HepG2 (cell line): ENCODE measurements around the gene XKR7. TPM values are rescaled to one million over a fixed set of nuclear protein-coding genes. Genes with fewer than 3 reads are reported as not detected.

Experiments used
- ATAC-seq: fragments of 200-7000 bp; cut with Tn5 transposase; 3 replicates; pipeline ENCODE4 v1.9.1; 2020; ENCODE audit warnings: mild to moderate bottlenecking, moderate library complexity
- BruUV-seq: library from RNA; stranded (reverse); fragments of 400-500 nt; replicated peaks from 2 replicates; lab custom pipeline; 2021; lab: Mats Ljungman, UMichigan
- CTCF ChIA-PET: fragments of 300-600 bp; formaldehyde crosslinking; extraction: SDS; loops from one replicate; lab custom pipeline; 2021; ENCODE audit warnings: low total read pairs, inconsistent platforms, low intra/inter-chr PET ratio; lab: Yijun Ruan, JAX
- POLR2A ChIA-PET: fragments of 350-600 bp; sonication (Branson Sonifier 250); formaldehyde crosslinking; loops from one replicate; lab custom pipeline; 2020; ENCODE audit warnings: antibody characterized with exemption, inconsistent platforms; lab: Yijun Ruan, JAX
- DNase-seq: peaks from one replicate; pipeline ENCODE4 v3.0.0-alpha.2; 2015; ENCODE audit warnings: low spot score
- FAIRE-seq: peaks from 3 replicates; lab custom pipeline; 2011; peaks lifted over from hg19 to GRCh38; lab: Jason Lieb, UNC
- H2AFZ ChIP-seq: one replicate; pipeline ENCODE4 v1.6.1; 2011; ENCODE audit warnings: low read length, inconsistent platforms
- H3K27ac ChIP-seq: fragments of 300-600 bp; 3 replicates; pipeline ENCODE4 v1.8.0; 2011; ENCODE audit warnings: mixed run types, mild to moderate bottlenecking, mixed read lengths, low read length, inconsistent platforms; ENCODE audit not compliant: insufficient read depth; ENCODE audit errors: extremely low read length
- H3K27me3 ChIP-seq, 2 experiments: fragments of 200-600 bp in 1 of 2; 2 replicates in 1 of 2; 3 replicates in 1 of 2; pipeline versions ENCODE4 v1.6.0 to v1.8.0; 2011; ENCODE audit warnings: low read length in 2 of 2, mild to moderate bottlenecking in 2 of 2, moderate library complexity in 2 of 2, inconsistent platforms in 1 of 2; ENCODE audit not compliant: insufficient read depth in 2 of 2, control insufficient read depth in 1 of 2
- H3K36me3 ChIP-seq, 2 experiments: fragments of 200-600 bp in 1 of 2; replicated peaks in 1 of 2; 2 replicates in 1 of 2; 3 replicates in 1 of 2; pipeline versions ENCODE4 v1.5.1 to v1.8.0; 2011; ENCODE audit warnings: low read length in 2 of 2, inconsistent platforms in 1 of 2; ENCODE audit not compliant: insufficient read depth in 2 of 2, control insufficient read depth in 1 of 2
- H3K4me1 ChIP-seq: 2 replicates; pipeline ENCODE4 v1.5.1; 2012; ENCODE audit warnings: low read length, inconsistent platforms; ENCODE audit not compliant: insufficient read depth
- H3K4me2 ChIP-seq: 2 replicates; pipeline ENCODE4 v1.6.0; 2011; ENCODE audit warnings: low read depth, low read length, inconsistent platforms
- H3K4me3 ChIP-seq, 3 experiments: fragments of 200-600 bp in 1 of 3; sonication (generic), shearing (Covaris generic) in 1 of 3; replicated peaks in 1 of 3; 2 replicates each; pipeline ENCODE4 v1.5.1; 2011 to 2016; ENCODE audit warnings: low read length in 3 of 3, inconsistent platforms in 2 of 3, low read depth in 2 of 3, mild to moderate bottlenecking in 2 of 3, control low read depth in 1 of 3, mixed read lengths in 1 of 3; ENCODE audit not compliant: insufficient read depth in 1 of 3
- H3K79me2 ChIP-seq: one replicate; pipeline ENCODE4 v1.6.1; 2011; ENCODE audit warnings: low read length, inconsistent platforms; ENCODE audit not compliant: insufficient read depth
- H3K9ac ChIP-seq: 2 replicates; pipeline ENCODE4 v1.6.0; 2011; ENCODE audit warnings: mild to moderate bottlenecking, low read depth, low read length, inconsistent platforms; ENCODE audit not compliant: insufficient read depth
- H3K9me3 ChIP-seq: 2 replicates; pipeline ENCODE4 v1.5.1; 2012; ENCODE audit warnings: mild to moderate bottlenecking, low read length
- H4K20me1 ChIP-seq: 2 replicates; pipeline ENCODE4 v1.6.0; 2011; ENCODE audit warnings: inconsistent platforms, mild to moderate bottlenecking, low read length, moderate library complexity; ENCODE audit not compliant: insufficient read depth
- CEBPB ChIP-seq: IDR thresholded peaks from 2 replicates; pipeline ENCODE4 v1.6.1; 2011; ENCODE audit warnings: low read depth, low read length, improper control_type of control experiment, borderline replicate concordance
- ELF4 ChIP-seq: sonication (generic); formaldehyde crosslinking; IDR thresholded peaks from 2 replicates; pipeline ENCODE4 v1.5.0; 2020; ENCODE audit warnings: missing genetic modification reagents, mild to moderate bottlenecking, moderate library complexity, borderline replicate concordance
- FOSL1 ChIP-seq: sonication (generic); formaldehyde crosslinking; IDR thresholded peaks from 2 replicates; pipeline ENCODE4 v1.9.0; 2021; ENCODE audit warnings: missing genetic modification reagents, borderline replicate concordance
- MAFK ChIP-seq, 2 experiments: IDR thresholded peaks in 1 of 2; conservative IDR thresholded peaks in 1 of 2; 2 replicates each; pipeline ENCODE4 v1.6.1; 2011; ENCODE audit warnings: improper control_type of control experiment in 2 of 2, low read length in 2 of 2
- NCOR1 ChIP-seq: fragments of 200-600 bp; sonication (generic); IDR thresholded peaks from 2 replicates; pipeline ENCODE4 v1.7.0; 2017; ENCODE audit warnings: antibody characterized with exemption, low read length, borderline replicate concordance
- SP5 ChIP-seq: IDR thresholded peaks from 2 replicates; pipeline ENCODE4 v1.6.1; 2016; ENCODE audit warnings: low read depth, borderline replicate concordance
- ZNF350 ChIP-seq: sonication (generic); formaldehyde crosslinking; IDR thresholded peaks from 2 replicates; pipeline ENCODE4 v1.4.0; 2020; ENCODE audit warnings: mild to moderate bottlenecking, low read depth, missing genetic modification reagents, borderline replicate concordance
- ZNF614 ChIP-seq: IDR thresholded peaks from 2 replicates; pipeline ENCODE4 v1.6.1; 2018; ENCODE audit warnings: missing biosample characterization, missing genetic modification reagents, inconsistent platforms, borderline replicate concordance
- ZZZ3 ChIP-seq: sonication (generic); formaldehyde crosslinking; IDR thresholded peaks from 2 replicates; pipeline ENCODE4 v1.4.0; 2020; ENCODE audit warnings: missing genetic modification reagents, mild to moderate bottlenecking, borderline replicate concordance
- WGBS: methylation state at CpG from one replicate; pipeline ENCODE4 v1.1.6; 2017; ENCODE audit warnings: low lambda C conversion rate; 5-methylcytosine and 5-hydroxymethylcytosine counted together
- in situ Hi-C: cut with HindIII; loops from 2 replicates; pipeline ENCODE4 v1.10.0; 2017; ENCODE audit warnings: low pct_unique_long_range_greater_than_20kb; ENCODE audit not compliant: extremely low pct_ligation_motif_present
- intact Hi-C: fragments of 100-400 bp; cut with micrococcal nuclease; formaldehyde crosslinking; loops from one replicate; pipeline ENCODE4 v1.10.0; 2022; ENCODE audit not compliant: unreplicated experiment
- polyA plus RNA-seq, 8 experiments: library from polyadenylated mRNA; depleted of rRNA in 3 of 8; stranded (reverse) in 7 of 8; unstranded in 1 of 8; fragments of >200 nt; fragmentation: Illumina TruSeq in 4 of 8; extraction: Trizol in 4 of 8; gene quantifications; 2 replicates each; pipeline versions ENCODE4 v1.2.1 to v1.2.3, GENCODE V29; 2011 to 2016; ENCODE audit warnings: low read depth in 4 of 8, missing spikeins in 1 of 8, mixed read lengths in 1 of 8; ENCODE audit not compliant: insufficient read depth in 1 of 8
- total RNA-seq, 5 experiments: library from RNA; depleted of rRNA; stranded (reverse); fragments of >200 nt; fragmentation: Illumina TruSeq; extraction: Trizol; gene quantifications; 2 replicates each; pipeline ENCODE4 v1.2.3, GENCODE V29; 2016; ENCODE audit warnings: low read depth in 1 of 5
- TF ChIP-seq, protein P1 (sequence below): sonication (generic); formaldehyde crosslinking; IDR thresholded peaks from 2 replicates; pipeline ENCODE4 v1.8.0; 2022; ENCODE audit warnings: mild to moderate bottlenecking, missing genetic modification reagents
- TF ChIP-seq, protein P2 (sequence below): sonication (generic); formaldehyde crosslinking; IDR thresholded peaks from 2 replicates; pipeline ENCODE4 v1.5.0; 2020; ENCODE audit warnings: mild to moderate bottlenecking, missing genetic modification reagents
- TF ChIP-seq, protein P3 (sequence below): sonication (generic); formaldehyde crosslinking; IDR thresholded peaks from 2 replicates; pipeline ENCODE4 v1.9.0; 2021; ENCODE audit warnings: missing genetic modification reagents, borderline replicate concordance
- TF ChIP-seq, protein P4 (sequence below): sonication (generic); formaldehyde crosslinking; IDR thresholded peaks from 2 replicates; pipeline ENCODE4 v1.8.1; 2022; ENCODE audit warnings: mild to moderate bottlenecking, missing genetic modification reagents
- TF ChIP-seq, protein P5 (sequence below): sonication (generic); formaldehyde crosslinking; IDR thresholded peaks from 2 replicates; pipeline ENCODE4 v1.5.1; 2020; ENCODE audit warnings: mild to moderate bottlenecking, missing genetic modification reagents, borderline replicate concordance

XKR7 gene
- total and polyA plus RNA-seq, 2 of the 13 experiments (the other 11 are each of a cell fraction or from before 2014, with no cell fraction given), result not detected

DNA sequence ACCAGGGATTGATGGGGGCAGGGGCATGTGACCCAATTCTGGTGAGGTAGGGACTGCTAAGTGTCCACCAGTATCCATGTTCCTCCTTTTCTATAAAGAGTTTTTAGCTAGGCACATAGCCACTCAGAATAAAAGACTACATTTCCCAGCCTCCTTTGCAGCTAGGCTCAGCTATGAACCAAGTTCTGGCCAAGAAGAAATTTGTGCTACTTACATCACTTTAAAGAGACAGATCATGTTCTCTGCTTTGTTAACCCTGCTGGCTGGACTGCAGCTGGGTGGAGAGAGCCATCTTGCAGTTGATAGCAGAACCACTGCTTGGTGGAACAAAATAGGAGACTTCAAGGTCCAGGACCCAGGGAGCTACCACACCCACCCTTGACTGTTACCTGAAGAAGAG lies 37.0 kb downstream of the XKR7 start (continued):
- TF ChIP-seq, protein P1, sequence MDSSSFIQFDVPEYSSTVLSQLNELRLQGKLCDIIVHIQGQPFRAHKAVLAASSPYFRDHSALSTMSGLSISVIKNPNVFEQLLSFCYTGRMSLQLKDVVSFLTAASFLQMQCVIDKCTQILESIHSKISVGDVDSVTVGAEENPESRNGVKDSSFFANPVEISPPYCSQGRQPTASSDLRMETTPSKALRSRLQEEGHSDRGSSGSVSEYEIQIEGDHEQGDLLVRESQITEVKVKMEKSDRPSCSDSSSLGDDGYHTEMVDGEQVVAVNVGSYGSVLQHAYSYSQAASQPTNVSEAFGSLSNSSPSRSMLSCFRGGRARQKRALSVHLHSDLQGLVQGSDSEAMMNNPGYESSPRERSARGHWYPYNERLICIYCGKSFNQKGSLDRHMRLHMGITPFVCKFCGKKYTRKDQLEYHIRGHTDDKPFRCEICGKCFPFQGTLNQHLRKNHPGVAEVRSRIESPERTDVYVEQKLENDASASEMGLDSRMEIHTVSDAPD (CRISPR knock-in tag), result no peak
- TF ChIP-seq, all 625 proteins: peak for 2

DNA sequence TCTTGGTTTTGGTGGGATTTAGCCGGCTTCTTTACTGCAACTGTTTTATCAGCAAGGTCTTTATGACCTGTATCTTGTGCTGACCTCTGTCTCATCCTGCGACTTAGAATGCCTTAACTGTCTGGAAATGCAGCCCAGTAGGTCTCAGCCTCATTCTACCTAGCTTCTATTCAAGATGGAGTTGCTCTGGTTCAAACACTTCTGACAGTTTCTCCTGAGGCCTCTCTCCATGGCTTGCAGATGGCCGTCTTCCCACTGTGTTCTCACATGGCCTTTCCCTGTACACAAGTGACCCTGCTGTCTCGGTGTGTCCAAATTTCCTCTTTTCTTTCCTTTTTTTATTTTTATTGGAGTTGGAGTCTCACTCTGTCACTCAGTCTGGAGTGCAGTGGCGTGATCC lies 38.1 kb downstream of the XKR7 start:
- H3K27ac ChIP-seq, result no peak overlapping the region
- no peak overlapping the region for H3K4me3 ChIP-seq
- H3K79me2 ChIP-seq, result no peaks in the 10 kb centered on the region
- peaks cover 2 to 44% of the 10 kb centered on the region in 2 experiments; a peak in 4 of 5 replicates for H3K27me3 ChIP-seq
- FAIRE-seq (no peak), ATAC-seq (no peak), DNase-seq (no peak)
- ChIA-PET POLR2A (no interaction called here), CTCF (no interaction called here)
- H3K4me1 ChIP-seq, result 0 out of 2 replicates have a peak, but pooled peaks cover 5% of the 10 kb centered on the region
- intact Hi-C loops, result no loop called here
- no peaks in the 10 kb centered on the region for H3K36me3 ChIP-seq
- H4K20me1 ChIP-seq, result no peaks in the 10 kb centered on the region
- no TSS peak for BruUV-seq
- no peak overlapping the region for H2AFZ ChIP-seq
- H3K9ac ChIP-seq, result no peak overlapping the region
- H3K4me2 ChIP-seq, result no peak overlapping the region
- no peaks in the 10 kb centered on the region for H3K9me3 ChIP-seq
- 3% methylated on average over 5 of the region's 5 CpGs for WGBS
- TF ChIP-seq NCOR1, result no peak
- TF ChIP-seq, protein P2, sequence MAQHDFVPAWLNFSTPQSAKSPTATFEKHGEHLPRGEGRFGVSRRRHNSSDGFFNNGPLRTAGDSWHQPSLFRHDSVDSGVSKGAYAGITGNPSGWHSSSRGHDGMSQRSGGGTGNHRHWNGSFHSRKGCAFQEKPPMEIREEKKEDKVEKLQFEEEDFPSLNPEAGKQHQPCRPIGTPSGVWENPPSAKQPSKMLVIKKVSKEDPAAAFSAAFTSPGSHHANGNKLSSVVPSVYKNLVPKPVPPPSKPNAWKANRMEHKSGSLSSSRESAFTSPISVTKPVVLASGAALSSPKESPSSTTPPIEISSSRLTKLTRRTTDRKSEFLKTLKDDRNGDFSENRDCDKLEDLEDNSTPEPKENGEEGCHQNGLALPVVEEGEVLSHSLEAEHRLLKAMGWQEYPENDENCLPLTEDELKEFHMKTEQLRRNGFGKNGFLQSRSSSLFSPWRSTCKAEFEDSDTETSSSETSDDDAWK (CRISPR knock-in tag), result no peak
- TF ChIP-seq, protein P3, sequence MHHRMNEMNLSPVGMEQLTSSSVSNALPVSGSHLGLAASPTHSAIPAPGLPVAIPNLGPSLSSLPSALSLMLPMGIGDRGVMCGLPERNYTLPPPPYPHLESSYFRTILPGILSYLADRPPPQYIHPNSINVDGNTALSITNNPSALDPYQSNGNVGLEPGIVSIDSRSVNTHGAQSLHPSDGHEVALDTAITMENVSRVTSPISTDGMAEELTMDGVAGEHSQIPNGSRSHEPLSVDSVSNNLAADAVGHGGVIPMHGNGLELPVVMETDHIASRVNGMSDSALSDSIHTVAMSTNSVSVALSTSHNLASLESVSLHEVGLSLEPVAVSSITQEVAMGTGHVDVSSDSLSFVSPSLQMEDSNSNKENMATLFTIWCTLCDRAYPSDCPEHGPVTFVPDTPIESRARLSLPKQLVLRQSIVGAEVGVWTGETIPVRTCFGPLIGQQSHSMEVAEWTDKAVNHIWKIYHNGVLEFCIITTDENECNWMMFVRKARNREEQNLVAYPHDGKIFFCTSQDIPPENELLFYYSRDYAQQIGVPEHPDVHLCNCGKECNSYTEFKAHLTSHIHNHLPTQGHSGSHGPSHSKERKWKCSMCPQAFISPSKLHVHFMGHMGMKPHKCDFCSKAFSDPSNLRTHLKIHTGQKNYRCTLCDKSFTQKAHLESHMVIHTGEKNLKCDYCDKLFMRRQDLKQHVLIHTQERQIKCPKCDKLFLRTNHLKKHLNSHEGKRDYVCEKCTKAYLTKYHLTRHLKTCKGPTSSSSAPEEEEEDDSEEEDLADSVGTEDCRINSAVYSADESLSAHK (CRISPR knock-in tag), result no peak
- TF ChIP-seq ZNF614 (CRISPR knock-in tag), result no peak
- TF ChIP-seq ZNF350 (CRISPR knock-in tag), result no peak
- no peak for TF ChIP-seq ELF4 (CRISPR knock-in tag)
- no peak for TF ChIP-seq MAFK (conservative IDR thresholded peaks at IDR 0.05 in 1 of 2, IDR thresholded peaks at IDR 0.05 in 1 of 2; ENCODE audit: low read length in 2 of 2)
- TF ChIP-seq, protein P4, sequence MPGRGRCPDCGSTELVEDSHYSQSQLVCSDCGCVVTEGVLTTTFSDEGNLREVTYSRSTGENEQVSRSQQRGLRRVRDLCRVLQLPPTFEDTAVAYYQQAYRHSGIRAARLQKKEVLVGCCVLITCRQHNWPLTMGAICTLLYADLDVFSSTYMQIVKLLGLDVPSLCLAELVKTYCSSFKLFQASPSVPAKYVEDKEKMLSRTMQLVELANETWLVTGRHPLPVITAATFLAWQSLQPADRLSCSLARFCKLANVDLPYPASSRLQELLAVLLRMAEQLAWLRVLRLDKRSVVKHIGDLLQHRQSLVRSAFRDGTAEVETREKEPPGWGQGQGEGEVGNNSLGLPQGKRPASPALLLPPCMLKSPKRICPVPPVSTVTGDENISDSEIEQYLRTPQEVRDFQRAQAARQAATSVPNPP (CRISPR knock-in tag), result no peak
- TF ChIP-seq FOSL1 (CRISPR knock-in tag), result no peak
- TF ChIP-seq, protein P5, sequence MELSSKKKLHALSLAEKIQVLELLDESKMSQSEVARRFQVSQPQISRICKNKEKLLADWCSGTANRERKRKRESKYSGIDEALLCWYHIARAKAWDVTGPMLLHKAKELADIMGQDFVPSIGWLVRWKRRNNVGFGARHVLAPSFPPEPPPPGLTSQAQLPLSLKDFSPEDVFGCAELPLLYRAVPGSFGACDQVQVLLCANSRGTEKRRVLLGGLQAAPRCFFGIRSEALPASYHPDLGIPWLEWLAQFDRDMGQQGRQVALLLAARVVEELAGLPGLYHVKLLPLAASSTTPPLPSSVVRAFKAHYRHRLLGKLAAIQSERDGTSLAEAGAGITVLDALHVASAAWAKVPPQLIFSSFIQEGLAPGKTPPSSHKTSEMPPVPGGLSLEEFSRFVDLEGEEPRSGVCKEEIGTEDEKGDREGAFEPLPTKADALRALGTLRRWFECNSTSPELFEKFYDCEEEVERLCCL, result no peak
- no peak for TF ChIP-seq CEBPB
- no peak for TF ChIP-seq ZZZ3 (CRISPR knock-in tag)
- no peak for TF ChIP-seq SP5
- TF ChIP-seq, all 625 proteins: peak for 0
- in situ Hi-C loops, result no loop called here
